ENCODE measurements around the gene TUBB2B. TPM values are rescaled to one million over a fixed set of nuclear protein-coding genes. Genes with fewer than 3 reads are reported as not detected.
"Not testable (repeated sequence)": the region's sequence is repeated elsewhere in the genome, so short reads cannot be mapped to it uniquely, and the experiment has no call there.

The TUBB2B gene
- total RNA-seq, 1 experiment from 2014 or later: 0.86 TPM

- TF ChIP-seq, protein P1, sequence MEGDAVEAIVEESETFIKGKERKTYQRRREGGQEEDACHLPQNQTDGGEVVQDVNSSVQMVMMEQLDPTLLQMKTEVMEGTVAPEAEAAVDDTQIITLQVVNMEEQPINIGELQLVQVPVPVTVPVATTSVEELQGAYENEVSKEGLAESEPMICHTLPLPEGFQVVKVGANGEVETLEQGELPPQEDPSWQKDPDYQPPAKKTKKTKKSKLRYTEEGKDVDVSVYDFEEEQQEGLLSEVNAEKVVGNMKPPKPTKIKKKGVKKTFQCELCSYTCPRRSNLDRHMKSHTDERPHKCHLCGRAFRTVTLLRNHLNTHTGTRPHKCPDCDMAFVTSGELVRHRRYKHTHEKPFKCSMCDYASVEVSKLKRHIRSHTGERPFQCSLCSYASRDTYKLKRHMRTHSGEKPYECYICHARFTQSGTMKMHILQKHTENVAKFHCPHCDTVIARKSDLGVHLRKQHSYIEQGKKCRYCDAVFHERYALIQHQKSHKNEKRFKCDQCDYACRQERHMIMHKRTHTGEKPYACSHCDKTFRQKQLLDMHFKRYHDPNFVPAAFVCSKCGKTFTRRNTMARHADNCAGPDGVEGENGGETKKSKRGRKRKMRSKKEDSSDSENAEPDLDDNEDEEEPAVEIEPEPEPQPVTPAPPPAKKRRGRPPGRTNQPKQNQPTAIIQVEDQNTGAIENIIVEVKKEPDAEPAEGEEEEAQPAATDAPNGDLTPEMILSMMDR (IDR thresholded peaks at IDR 0.05 in 2 of 3, conservative IDR thresholded peaks at IDR 0.05 in 1 of 3; ENCODE audit: borderline replicate concordance in 1 of 3, insufficient read depth in 1 of 3, low read depth in 2 of 3, low read length in 2 of 3): no peak
- TF ChIP-seq FOSL1 (IDR thresholded peaks at IDR 0.05; ENCODE audit: low read depth) (no peak), POLR2AphosphoS5 (IDR thresholded peaks at IDR 0.05; ENCODE audit: low read depth, low read length) (no peak), ZFX (IDR thresholded peaks at IDR 0.05) (no peak), EZH2phosphoT487 (IDR thresholded peaks at IDR 0.05; ENCODE audit: borderline replicate concordance) (no peak), SP1 (IDR thresholded peaks at IDR 0.05; ENCODE audit: low read depth) (no peak), CBX3 (IDR thresholded peaks at IDR 0.05; ENCODE audit: low read depth) (no peak), MAX (IDR thresholded peaks at IDR 0.05) (no peak)
Measured at GRCh38 chr6:3200682-3201081, 26.8 kb downstream of the TUBB2B start (continued).

- no peaks in the 10 kb centered on the region for H3K9me2 ChIP-seq (ENCODE audit: insufficient read depth)
- no peak overlapping the region for H3K9ac ChIP-seq (ENCODE audit: low read length)
- intact Hi-C loops (cut with micrococcal nuclease): no loop called here
- BruUV-seq (replicated peaks): no TSS peak
- no peak for TF ChIP-seq JUND (IDR thresholded peaks at IDR 0.05)
- no peak for TF ChIP-seq EGR1 (IDR thresholded peaks at IDR 0.05; ENCODE audit: low read depth)
- TF ChIP-seq POLR2A (IDR thresholded peaks at IDR 0.05; ENCODE audit: borderline replicate concordance, extremely low read depth, insufficient read depth, insufficient read length): no peak
- TF ChIP-seq, protein P2, sequence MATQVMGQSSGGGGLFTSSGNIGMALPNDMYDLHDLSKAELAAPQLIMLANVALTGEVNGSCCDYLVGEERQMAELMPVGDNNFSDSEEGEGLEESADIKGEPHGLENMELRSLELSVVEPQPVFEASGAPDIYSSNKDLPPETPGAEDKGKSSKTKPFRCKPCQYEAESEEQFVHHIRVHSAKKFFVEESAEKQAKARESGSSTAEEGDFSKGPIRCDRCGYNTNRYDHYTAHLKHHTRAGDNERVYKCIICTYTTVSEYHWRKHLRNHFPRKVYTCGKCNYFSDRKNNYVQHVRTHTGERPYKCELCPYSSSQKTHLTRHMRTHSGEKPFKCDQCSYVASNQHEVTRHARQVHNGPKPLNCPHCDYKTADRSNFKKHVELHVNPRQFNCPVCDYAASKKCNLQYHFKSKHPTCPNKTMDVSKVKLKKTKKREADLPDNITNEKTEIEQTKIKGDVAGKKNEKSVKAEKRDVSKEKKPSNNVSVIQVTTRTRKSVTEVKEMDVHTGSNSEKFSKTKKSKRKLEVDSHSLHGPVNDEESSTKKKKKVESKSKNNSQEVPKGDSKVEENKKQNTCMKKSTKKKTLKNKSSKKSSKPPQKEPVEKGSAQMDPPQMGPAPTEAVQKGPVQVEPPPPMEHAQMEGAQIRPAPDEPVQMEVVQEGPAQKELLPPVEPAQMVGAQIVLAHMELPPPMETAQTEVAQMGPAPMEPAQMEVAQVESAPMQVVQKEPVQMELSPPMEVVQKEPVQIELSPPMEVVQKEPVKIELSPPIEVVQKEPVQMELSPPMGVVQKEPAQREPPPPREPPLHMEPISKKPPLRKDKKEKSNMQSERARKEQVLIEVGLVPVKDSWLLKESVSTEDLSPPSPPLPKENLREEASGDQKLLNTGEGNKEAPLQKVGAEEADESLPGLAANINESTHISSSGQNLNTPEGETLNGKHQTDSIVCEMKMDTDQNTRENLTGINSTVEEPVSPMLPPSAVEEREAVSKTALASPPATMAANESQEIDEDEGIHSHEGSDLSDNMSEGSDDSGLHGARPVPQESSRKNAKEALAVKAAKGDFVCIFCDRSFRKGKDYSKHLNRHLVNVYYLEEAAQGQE (IDR thresholded peaks at IDR 0.05; ENCODE audit: low read depth): no peak
- no peak for TF ChIP-seq POLR2AphosphoS5 (IDR thresholded peaks at IDR 0.05; ENCODE audit: low read depth, low read length)
- TF ChIP-seq ZNF274 (IDR thresholded peaks at IDR 0.05; ENCODE audit: low read depth, low read length): no peak
- TF ChIP-seq YY1 (IDR thresholded peaks at IDR 0.05; ENCODE audit: extremely low read depth, insufficient replicate concordance, low read depth, low read length): no peak
- CTCF ChIA-PET: no interaction called here
- POLR2A ChIA-PET: no interaction called here
- no peaks in the 10 kb centered on the region for H3K27me3 ChIP-seq (ENCODE audit: insufficient read depth, low read length)
- peaks cover 8 to 20% of the 10 kb centered on the region in 2 experiments; a peak in 3 of 4 replicates for H3K4me1 ChIP-seq (ENCODE audit: control insufficient read depth in 1 of 2, insufficient read depth in 2 of 2, low read length in 2 of 2)
- no peak overlapping the region for H3K4me3 ChIP-seq (replicated peaks in 1 of 2; ENCODE audit: low read depth in 1 of 2, low read length in 2 of 2)
- RAD21 ChIA-PET (ENCODE audit: low non-redundant PET in 1 of 2, low total read pairs in 2 of 2, uncharacterized antibody in 2 of 2, unreplicated experiment in 2 of 2): no interaction called here
- ATAC-seq (no peak), DNase-seq (ENCODE audit: low read depth, low spot score) (no peak)
- no peaks in the 10 kb centered on the region for H3K9me3 ChIP-seq (ENCODE audit: control insufficient read depth in 1 of 2, insufficient read depth in 1 of 2, low read depth in 1 of 2, low read length in 2 of 2)
- no peaks in the 10 kb centered on the region for H4K20me1 ChIP-seq (ENCODE audit: insufficient read depth)
- H3K79me2 ChIP-seq (ENCODE audit: insufficient read depth, low read length): no peaks in the 10 kb centered on the region
- no peak overlapping the region for H3K27ac ChIP-seq (ENCODE audit: low read depth, low read length)
- H3K4me2 ChIP-seq (ENCODE audit: low read length): no peak overlapping the region
- no peak overlapping the region for H2AFZ ChIP-seq (ENCODE audit: low read depth, low read length, poor library complexity, severe bottlenecking)
- no peaks in the 10 kb centered on the region for H3K36me3 ChIP-seq (ENCODE audit: control insufficient read depth in 1 of 2, insufficient read depth in 2 of 2, low read length in 2 of 2)
Measured at GRCh38 chr6:3199382-3199781, 28.1 kb downstream of the TUBB2B start.

DNA sequence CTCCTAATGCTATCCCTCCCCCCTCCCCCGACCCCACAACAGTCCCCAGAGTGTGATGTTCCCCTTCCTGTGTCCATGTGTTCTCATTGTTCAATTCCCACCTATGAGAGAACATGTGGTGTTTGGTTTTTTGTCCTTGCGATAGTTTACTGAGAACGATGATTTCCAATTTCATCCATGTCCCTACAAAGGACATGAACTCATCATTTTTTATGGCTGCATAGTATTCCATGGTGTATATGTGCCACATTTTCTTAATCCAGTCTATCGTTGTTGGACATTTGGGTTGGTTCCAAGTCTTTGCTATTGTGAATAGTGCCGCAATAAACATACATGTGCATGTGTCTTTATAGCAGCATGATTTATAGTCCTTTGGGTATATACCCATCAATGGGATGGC, 29.7 kb downstream of the TUBB2B start:
- H3K4me2 ChIP-seq (ENCODE audit: low read length); H3K27ac ChIP-seq (ENCODE audit: low read depth, low read length); ATAC-seq; intact Hi-C loops (cut with micrococcal nuclease); H2AFZ ChIP-seq (ENCODE audit: low read depth, low read length, poor library complexity, severe bottlenecking); H3K4me3 ChIP-seq (replicated peaks in 1 of 2; ENCODE audit: low read depth in 1 of 2, low read length in 2 of 2); BruUV-seq (replicated peaks); H3K9ac ChIP-seq (ENCODE audit: low read length); H4K20me1 ChIP-seq (ENCODE audit: insufficient read depth); H3K27me3 ChIP-seq (ENCODE audit: insufficient read depth, low read length); POLR2A ChIA-PET; H3K9me3 ChIP-seq (ENCODE audit: control insufficient read depth in 1 of 2, insufficient read depth in 1 of 2, low read depth in 1 of 2, low read length in 2 of 2); H3K79me2 ChIP-seq (ENCODE audit: insufficient read depth, low read length); DNase-seq (ENCODE audit: low read depth, low spot score); CTCF ChIA-PET; RAD21 ChIA-PET (ENCODE audit: low non-redundant PET in 1 of 2, low total read pairs in 2 of 2, uncharacterized antibody in 2 of 2, unreplicated experiment in 2 of 2); H3K36me3 ChIP-seq (ENCODE audit: control insufficient read depth in 1 of 2, insufficient read depth in 2 of 2, low read length in 2 of 2); H3K9me2 ChIP-seq (ENCODE audit: insufficient read depth): not testable (repeated sequence)
- peaks cover 8 to 20% of the 10 kb centered on the region in 2 experiments; a peak in 3 of 4 replicates for H3K4me1 ChIP-seq (ENCODE audit: control insufficient read depth in 1 of 2, insufficient read depth in 2 of 2, low read length in 2 of 2)

All from HCT116 (cell line).